CD4-positive, alpha-beta T cell treated with Interleukin-6 at 100 ng/mL for 8 hours (primary cell): ENCODE measurements around the gene MARCKSL1.
"Not testable (repeated sequence)": the region's sequence is repeated elsewhere in the genome, so short reads cannot be mapped to it uniquely, and the experiment has no call there.

Source experiments
- DNase-seq: peaks from one replicate; pipeline ENCODE4 v3.0.0-alpha.2; 2020; ENCODE audit warnings: mixed read lengths, low spot score

Gene MARCKSL1

GRCh38 chr1:32286763-32287162, 49.3 kb downstream of the MARCKSL1 start:
- no peak for DNase-seq

DNA sequence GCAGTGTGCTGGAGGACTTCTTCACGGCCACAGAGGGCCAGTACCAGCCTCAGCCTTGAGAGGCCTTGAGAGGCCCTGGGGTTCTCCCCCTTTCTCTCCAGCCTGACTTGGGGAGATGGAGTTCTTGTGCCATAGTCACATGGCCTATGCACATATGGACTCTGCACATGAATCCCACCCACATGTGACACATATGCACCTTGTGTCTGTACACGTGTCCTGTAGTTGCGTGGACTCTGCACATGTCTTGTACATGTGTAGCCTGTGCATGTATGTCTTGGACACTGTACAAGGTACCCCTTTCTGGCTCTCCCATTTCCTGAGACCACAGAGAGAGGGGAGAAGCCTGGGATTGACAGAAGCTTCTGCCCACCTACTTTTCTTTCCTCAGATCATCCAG, 50.4 kb downstream of the MARCKSL1 start:
- no peak for DNase-seq

DNA sequence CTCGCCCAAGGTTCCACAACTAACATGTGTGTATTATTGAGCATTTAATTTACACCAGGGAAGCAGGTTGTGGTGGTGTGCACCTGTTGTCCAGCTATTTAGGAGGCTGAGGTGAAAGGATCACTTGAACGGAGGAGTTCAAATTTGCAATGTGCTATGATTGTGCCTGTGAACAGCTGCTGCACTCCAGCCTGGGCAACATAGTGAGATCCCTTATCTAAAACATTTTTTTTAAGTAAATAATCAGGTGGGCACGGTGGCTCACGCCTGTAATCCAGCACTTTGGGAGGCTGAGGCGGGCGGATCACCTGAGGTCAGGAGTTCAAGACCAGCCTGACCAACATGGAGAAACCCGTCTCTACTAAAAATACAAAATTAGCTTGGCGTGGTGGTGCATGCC, 51.3 kb downstream of the MARCKSL1 start:
- DNase-seq, result not testable (repeated sequence)
